DMS114 treated with DMSO at 0.1 percent for 48 hours (cell line): ENCODE measurements around the gene NLN.
A peak's percentile ranks its signal among the peaks of the same experiment; 100 is the strongest.
"Not testable (repeated sequence)": the region's sequence is repeated elsewhere in the genome, so short reads cannot be mapped to it uniquely, and the experiment has no call there.

Source experiments
- DNase-seq: peaks from one replicate; lab custom pipeline; 2025; ENCODE audit not compliant: unreplicated experiment; lab: John Stamatoyannopoulos, UW

Gene NLN

GRCh38 chr5:65732046-65732445 is 10.0 kb downstream of the NLN start:
- DNase-seq, result not testable (repeated sequence)

DNA sequence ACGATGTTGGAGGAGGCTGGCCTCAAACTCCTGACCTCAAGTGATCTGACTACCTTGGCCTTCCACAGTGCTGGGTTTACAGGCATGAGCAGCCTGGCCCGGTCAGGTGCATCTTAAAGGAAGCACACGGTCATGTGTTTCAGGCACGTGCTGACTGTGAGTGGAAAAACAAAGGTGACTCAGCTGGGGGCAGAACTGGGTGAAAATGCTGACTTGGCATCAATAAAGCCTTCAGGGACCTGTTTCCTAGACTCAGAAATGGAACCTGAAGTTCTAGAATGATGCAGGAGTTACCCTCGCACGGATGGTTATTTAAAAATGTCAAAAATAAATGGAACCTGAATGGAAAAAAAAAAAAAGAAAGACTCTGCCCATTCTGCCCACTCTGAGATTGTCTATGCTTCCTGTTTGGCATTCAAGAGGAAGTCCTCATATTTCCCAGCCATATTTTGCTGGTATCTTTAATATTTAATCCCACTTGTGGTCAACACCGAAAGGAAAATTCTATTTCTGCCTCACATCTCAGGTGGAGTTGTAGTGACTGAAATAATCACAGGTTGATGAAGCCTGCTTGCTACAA is 12.3 kb downstream of the NLN start:
- DNase-seq, result not testable (repeated sequence)

DNA sequence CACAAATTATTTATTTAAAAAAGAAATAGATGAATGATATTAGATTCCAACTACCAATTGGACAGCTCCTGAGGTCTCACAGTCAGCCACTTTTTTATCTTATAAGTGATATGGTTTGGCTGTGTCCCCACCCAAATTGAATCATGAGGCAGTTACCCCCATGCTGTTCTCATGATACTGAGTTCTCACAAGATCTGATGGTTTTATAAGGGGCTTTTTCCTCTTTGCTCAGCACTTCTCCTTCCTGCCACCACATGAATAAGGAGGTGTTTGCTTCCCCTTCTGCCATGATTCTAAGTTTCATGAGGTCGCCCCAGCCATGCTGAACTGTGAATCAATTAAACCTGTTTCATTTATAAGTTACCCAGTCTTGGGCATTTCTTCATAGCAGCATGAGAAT is 12.9 kb downstream of the NLN start:
- no peak for DNase-seq

GRCh38 chr5:65736011-65736410 is 14.0 kb downstream of the NLN start:
- DNase-seq, result no peak

DNA sequence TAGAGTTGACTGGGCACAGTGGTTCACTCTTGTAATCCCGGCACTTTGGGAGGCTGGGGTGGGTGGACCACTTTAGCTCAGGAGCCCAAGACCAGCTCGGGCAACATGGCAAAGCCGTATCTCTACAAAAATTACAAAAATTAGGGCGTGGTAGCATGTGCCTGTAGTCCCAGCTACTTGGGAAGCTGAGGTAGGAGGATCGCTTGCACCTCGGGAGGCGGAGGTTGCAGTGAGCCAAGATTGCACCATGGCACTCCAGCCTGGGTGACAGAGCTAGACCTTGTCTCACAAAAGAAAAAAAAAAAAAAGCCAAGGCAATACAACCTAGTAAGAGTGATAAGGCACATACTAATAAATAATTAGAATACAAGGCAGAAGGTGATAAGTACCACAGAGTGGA is 15.8 kb downstream of the NLN start:
- DNase-seq, result no peak

- DNase-seq, result no peak
Observed at GRCh38 chr5:65738305-65738704, 16.3 kb downstream of the NLN start.

- DNase-seq, result no peak
Observed at GRCh38 chr5:65739162-65739561, 17.2 kb downstream of the NLN start.

DNA sequence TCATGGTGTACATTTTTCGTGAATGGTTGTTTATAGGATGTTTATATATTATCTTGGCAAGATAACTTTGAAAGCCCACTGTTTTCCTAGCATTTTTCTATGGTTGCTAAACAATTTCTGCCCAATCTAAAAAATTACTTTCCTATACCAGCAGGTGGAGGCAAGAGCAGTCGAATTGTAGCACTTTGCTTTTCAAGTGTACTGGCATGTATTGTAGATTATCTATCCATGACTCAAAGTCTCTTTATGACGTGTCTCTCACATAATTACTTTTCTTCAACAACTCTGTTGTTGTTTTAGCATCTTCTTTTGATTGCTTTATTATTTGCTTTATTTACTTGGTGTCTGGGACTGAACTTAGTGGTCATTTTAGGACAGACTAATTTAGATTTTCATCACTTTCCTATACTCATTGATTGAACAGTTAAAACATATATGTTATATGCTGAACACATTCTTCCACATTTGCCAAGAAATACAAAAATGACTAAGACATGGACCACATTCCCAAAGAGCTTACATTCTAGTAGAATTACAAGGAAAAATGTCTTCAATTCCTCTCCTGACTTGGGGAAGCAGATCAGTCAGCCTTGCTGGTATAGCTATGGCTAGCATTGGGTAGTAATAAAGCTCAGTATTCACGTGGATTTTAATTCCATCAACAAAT is 20.7 kb downstream of the NLN start:
- DNase-seq, result peak; percentile 42

- DNase-seq, result no peak
Observed at GRCh38 chr5:65749221-65749844, 27.3 kb downstream of the NLN start.

DNA sequence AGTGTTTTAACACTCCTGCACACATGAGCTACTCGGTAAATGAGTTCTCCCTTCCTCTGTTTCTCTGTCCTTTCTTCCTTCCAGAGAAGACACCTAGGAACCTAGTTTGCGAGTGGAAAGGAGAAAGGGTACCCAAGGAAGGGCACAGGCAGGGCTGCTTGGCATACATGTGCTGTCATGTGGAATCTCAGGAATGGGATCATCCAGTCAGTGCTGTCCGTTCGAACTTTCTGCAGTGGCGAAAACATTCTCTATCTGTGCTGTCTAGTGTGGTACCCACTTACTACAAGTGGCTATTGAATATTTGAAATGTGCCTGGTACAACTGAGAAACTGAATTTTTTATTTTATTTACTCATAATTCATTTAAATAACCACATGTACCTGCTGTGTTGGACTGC is 28.0 kb downstream of the NLN start:
- DNase-seq, result no peak

DNA sequence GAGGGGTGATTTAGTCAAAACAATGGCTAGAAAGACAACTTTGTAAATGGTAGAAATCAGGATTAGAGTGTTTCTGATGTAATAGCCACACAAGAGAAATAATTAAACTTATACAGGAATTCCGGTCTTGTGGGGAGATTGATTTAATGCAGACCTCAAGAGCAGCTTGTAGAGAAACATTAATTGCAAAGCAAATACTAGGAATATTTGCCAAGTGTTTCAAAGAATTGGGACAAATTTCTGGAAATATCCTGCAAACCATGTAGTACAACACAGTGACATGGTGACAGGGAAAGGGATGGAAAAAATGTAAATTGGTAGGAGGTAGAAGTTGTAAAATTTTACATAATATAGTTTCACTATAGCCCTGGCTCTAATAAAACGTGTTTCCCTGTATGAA is 28.9 kb downstream of the NLN start:
- DNase-seq, result no peak

DNA sequence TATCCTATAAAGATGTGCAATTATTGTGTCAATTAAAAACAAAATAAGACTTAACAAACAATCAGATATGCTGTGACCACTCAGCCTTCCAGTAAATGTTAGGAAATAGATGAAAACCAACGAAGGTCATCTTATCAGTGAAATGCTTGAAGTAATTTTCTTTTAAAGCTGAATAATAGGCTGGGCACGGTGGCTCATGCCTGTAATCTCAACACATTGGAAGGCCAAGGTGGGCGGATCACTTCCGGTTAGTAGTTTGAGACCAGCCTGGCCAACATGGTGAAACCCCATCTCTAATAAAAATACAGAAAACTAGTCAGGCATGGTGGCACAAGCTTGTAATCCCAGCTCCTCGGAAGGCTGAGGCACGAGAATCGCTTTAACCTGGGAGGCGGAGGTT is 31.2 kb downstream of the NLN start:
- DNase-seq, result no peak

GRCh38 chr5:65758546-65759144 is 36.6 kb downstream of the NLN start:
- no peak for DNase-seq

GRCh38 chr5:65760504-65761275 is 38.7 kb downstream of the NLN start:
- DNase-seq, result no peak

- no peak for DNase-seq
Observed at GRCh38 chr5:65762234-65762633, 40.2 kb downstream of the NLN start.

DNA sequence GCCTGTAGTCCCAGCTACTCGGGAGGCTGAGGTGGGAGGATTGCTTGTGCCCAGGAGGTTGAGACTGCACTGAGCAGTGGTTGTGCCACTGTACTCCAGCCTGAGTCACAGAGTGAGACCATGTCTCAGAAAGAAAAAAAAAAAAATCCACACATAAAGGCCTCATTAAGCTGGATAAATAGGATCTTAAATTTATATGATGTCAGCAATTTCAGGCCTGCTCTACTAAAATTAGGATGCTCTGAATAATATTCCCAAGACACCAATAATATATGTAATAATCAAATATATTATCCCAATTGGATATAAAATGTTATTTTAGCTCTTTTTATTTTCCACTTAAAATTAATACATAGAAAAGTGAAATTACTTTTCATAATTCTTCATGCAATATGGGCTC is 43.6 kb downstream of the NLN start:
- DNase-seq, result no peak

DNA sequence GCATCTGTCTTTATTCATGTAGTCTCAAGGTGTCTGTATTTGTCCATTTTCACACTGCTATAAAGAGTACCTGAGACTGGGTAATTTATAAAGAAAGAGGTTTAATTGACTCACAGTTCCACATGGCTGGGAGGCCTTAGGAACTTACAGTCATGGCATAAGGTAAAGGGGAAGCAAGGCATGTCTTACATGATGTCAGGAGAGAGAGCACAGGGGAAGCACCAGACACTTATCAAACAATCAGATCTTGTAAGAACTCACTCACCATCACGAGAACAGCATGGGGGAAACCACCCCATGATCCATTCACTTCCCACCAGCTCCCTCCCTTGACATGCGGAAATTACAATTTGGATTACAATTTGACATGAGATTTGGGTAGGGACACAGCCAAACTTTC is 44.2 kb downstream of the NLN start:
- DNase-seq, result no peak

DNA sequence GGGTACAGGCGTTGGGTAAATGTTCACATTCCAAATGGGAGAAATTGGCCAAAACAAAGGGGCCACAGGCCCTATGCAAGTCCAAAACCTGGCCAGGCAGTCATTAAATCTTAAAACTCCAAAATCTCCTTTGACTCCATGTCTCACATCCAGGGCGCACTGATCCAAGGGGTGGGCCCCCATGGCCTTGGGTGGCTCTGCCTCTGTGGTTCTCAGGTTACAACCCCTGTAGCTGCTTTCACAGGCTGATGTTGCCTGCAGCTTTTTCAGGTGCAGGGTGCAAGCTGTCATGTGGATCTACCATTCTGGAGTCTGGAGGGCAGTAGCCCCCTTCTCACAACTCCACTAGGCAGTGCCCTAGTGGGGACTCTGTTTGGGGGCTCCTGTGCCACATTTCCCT is 44.8 kb downstream of the NLN start:
- DNase-seq, result no peak

DNA sequence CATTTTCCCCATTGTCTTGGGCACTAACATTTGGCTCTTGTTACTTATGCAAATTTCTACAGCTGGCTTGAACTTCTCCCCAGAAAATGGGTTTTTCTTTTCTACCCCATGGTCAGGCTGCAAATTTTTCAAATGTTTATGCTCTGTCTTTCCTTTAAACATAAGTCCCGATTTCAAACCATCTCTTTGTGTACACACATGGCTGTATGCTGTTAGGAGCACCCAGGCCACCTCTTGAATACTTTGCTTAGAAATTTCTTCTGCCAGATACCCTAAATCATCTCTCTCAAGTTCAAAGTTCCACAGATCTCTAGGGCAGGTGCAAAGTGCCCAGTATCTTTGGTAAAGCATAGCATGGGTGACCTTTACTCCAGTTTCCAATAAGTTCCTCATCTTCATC is 45.6 kb downstream of the NLN start:
- DNase-seq, result no peak

GRCh38 chr5:65768723-65769346 is 46.8 kb downstream of the NLN start:
- no peak for DNase-seq

GRCh38 chr5:65769539-65769938 is 47.5 kb downstream of the NLN start:
- DNase-seq, result no peak
